HEK293 (cell line): Measurements from ENCODE around the gene PPIL4.

Experiments
- CTCF ChIA-PET: fragments of 350-600 bp; formaldehyde crosslinking; extraction: SDS; loops from one replicate; lab custom pipeline; 2021; ENCODE audit warnings: antibody characterized with exemption; lab: Yijun Ruan, JAX
- POLR2A ChIA-PET: fragments of 300-600 bp; formaldehyde crosslinking; extraction: SDS; loops from one replicate; lab custom pipeline; 2020; ENCODE audit warnings: antibody characterized with exemption, inconsistent platforms; lab: Yijun Ruan, JAX
- H3K27ac ChIP-seq: fragments of 200-500 bp; sonication (Bioruptor generic); 2 replicates; pipeline ENCODE4 v1.5.1; 2014; ENCODE audit warnings: low read depth, low read length, control low read depth, inconsistent platforms; ENCODE audit errors: extremely low read depth
- H3K36me3 ChIP-seq, 2 experiments: fragments of 200-500 bp in 1 of 2; sonication (Bioruptor generic) in 1 of 2; 1 replicate in 1 of 2; 2 replicates in 1 of 2; pipeline ENCODE4 v1.5.1; 2014 to 2017; ENCODE audit warnings: inconsistent platforms in 2 of 2, low read length in 2 of 2; ENCODE audit not compliant: control insufficient read depth in 2 of 2, insufficient read depth in 1 of 2
- H3K4me1 ChIP-seq: fragments of 200-500 bp; sonication (Bioruptor generic); 2 replicates; pipeline ENCODE4 v1.5.1; 2014; ENCODE audit warnings: mild to moderate bottlenecking, low read length, inconsistent platforms; ENCODE audit not compliant: control insufficient read depth, insufficient read depth
- H3K4me3 ChIP-seq: 2 replicates; pipeline ENCODE4 v1.5.1; 2011; ENCODE audit warnings: low read depth, mild to moderate bottlenecking, control low read depth, low read length, moderate library complexity
- H3K9me3 ChIP-seq: fragments of 200-500 bp; sonication (Bioruptor generic); 2 replicates; pipeline ENCODE4 v1.5.1; 2014; ENCODE audit warnings: low read depth, low read length, inconsistent platforms; ENCODE audit not compliant: control insufficient read depth, insufficient read depth
- SETDB1 ChIP-seq: IDR thresholded peaks from one replicate; pipeline ENCODE4 v1.6.1; 2017; ENCODE audit warnings: mild to moderate bottlenecking, low read length, moderate library complexity, mixed read lengths; ENCODE audit not compliant: insufficient read length
- YY1 ChIP-seq: fragments of 450-650 bp; formaldehyde crosslinking; IDR thresholded peaks from 2 replicates; pipeline ENCODE4 v1.5.1; 2018; ENCODE audit warnings: missing biosample characterization, missing genetic modification characterization
- ZBTB1 ChIP-seq: fragments of 450-650 bp; formaldehyde crosslinking; IDR thresholded peaks from 2 replicates; pipeline ENCODE4 v1.5.1; 2016; ENCODE audit warnings: missing biosample characterization, missing genetic modification characterization
- ZBTB17 ChIP-seq: fragments of 450-650 bp; formaldehyde crosslinking; IDR thresholded peaks from 2 replicates; pipeline ENCODE4 v1.5.1; 2016; ENCODE audit warnings: missing biosample characterization, missing genetic modification characterization
- ZNF132 ChIP-seq: fragments of 450-650 bp; formaldehyde crosslinking; IDR thresholded peaks from 2 replicates; pipeline ENCODE4 v1.5.1; 2017; ENCODE audit warnings: missing biosample characterization, missing genetic modification characterization, borderline replicate concordance
- ZNF19 ChIP-seq: fragments of 450-650 bp; formaldehyde crosslinking; IDR thresholded peaks from 2 replicates; pipeline ENCODE4; 2016; ENCODE audit warnings: missing biosample characterization, missing genetic modification characterization, low read depth
- ZNF37A ChIP-seq: fragments of 450-650 bp; IDR thresholded peaks from 2 replicates; pipeline ENCODE4 v1.5.1; 2018; ENCODE audit warnings: missing biosample characterization, missing genetic modification characterization
- ZNF426 ChIP-seq: fragments of 450-650 bp; formaldehyde crosslinking; IDR thresholded peaks from 2 replicates; pipeline ENCODE4 v1.5.1; 2017; ENCODE audit warnings: missing biosample characterization, missing genetic modification characterization, mild to moderate bottlenecking, inconsistent platforms, moderate library complexity
- ZNF558 ChIP-seq: fragments of 450-650 bp; formaldehyde crosslinking; IDR thresholded peaks from 2 replicates; pipeline ENCODE4 v1.5.1; 2016; ENCODE audit warnings: missing biosample characterization, missing genetic modification characterization
- ZSCAN16 ChIP-seq: fragments of 450-650 bp; formaldehyde crosslinking; IDR thresholded peaks from 2 replicates; pipeline ENCODE4 v1.5.1; 2016; ENCODE audit warnings: missing biosample characterization, missing genetic modification characterization
- TF ChIP-seq, protein P1 (sequence below): fragments of 450-650 bp; formaldehyde crosslinking; IDR thresholded peaks from 2 replicates; pipeline ENCODE4 v1.5.1; 2017; ENCODE audit warnings: missing biosample characterization, missing genetic modification characterization
- TF ChIP-seq, protein P2 (sequence below): fragments of 450-650 bp; formaldehyde crosslinking; IDR thresholded peaks from 2 replicates; pipeline ENCODE4 v1.5.1; 2016; ENCODE audit warnings: missing biosample characterization, missing genetic modification characterization
- TF ChIP-seq, protein P3 (sequence below): IDR thresholded peaks from 2 replicates; pipeline ENCODE4 v1.6.1; 2011; ENCODE audit warnings: mild to moderate bottlenecking, low read depth, low read length, borderline replicate concordance
- TF ChIP-seq, protein P4 (sequence below): fragments of 450-650 bp; formaldehyde crosslinking; IDR thresholded peaks from 2 replicates; pipeline ENCODE4 v1.5.1; 2016; ENCODE audit warnings: missing biosample characterization, missing genetic modification characterization, borderline replicate concordance
- TF ChIP-seq, protein P5 (sequence below): fragments of 450-650 bp; formaldehyde crosslinking; IDR thresholded peaks from 2 replicates; pipeline ENCODE4 v1.5.1; 2017; ENCODE audit warnings: missing biosample characterization, missing genetic modification characterization
- TF ChIP-seq, protein P6 (sequence below): fragments of 450-650 bp; formaldehyde crosslinking; IDR thresholded peaks from 2 replicates; pipeline ENCODE4 v1.5.1; 2016; ENCODE audit warnings: missing biosample characterization, missing genetic modification characterization

PPIL4 gene

DNA sequence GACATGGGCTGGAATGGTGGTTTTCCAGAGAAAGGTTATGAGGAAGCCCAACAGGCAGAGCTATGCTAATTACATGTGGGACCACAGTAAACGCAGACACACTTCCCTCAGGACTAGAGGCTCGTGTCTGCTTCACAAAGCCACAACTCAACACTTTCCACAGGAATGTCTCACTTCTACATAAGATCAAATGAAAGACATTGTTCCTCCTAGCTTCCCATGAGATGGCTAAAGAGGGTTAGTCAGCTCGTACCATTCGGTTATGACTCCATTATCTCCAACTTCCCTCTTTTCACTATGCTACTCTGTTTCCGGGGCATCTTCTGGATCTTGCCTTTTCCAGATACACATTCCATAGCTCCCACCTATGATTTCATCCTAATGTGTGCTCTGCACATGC, 31.9 kb downstream of the PPIL4 start:
- Histone ChIP-seq H3K27ac (no peak overlapping the region), H3K9me3 (no peaks in the 10 kb centered on the region), H3K4me1 (no peaks in the 10 kb centered on the region), H3K36me3 (peaks cover 19 to 48% of the 10 kb centered on the region in 2 experiments), H3K4me3 (no peak overlapping the region)
- TF ChIP-seq ZNF37A (tag by site-specific recombination), result no peak
- TF ChIP-seq ZNF558 (tag by site-specific recombination), result 0 out of 2 replicates have a peak, but pooled peaks have one; percentile 23
- ChIA-PET CTCF (interaction anchor here (0.5 to 1.2 kb wide), 6 partner anchors 10 to 488 kb away, joined by 3 to 4 read pairs (median 4); no protein-coding TSS in a partner anchor), POLR2A (interaction anchor here (1.0 kb wide), 1 partner anchor 10 kb away, joined by 5 read pairs; no protein-coding TSS in a partner anchor)

DNA sequence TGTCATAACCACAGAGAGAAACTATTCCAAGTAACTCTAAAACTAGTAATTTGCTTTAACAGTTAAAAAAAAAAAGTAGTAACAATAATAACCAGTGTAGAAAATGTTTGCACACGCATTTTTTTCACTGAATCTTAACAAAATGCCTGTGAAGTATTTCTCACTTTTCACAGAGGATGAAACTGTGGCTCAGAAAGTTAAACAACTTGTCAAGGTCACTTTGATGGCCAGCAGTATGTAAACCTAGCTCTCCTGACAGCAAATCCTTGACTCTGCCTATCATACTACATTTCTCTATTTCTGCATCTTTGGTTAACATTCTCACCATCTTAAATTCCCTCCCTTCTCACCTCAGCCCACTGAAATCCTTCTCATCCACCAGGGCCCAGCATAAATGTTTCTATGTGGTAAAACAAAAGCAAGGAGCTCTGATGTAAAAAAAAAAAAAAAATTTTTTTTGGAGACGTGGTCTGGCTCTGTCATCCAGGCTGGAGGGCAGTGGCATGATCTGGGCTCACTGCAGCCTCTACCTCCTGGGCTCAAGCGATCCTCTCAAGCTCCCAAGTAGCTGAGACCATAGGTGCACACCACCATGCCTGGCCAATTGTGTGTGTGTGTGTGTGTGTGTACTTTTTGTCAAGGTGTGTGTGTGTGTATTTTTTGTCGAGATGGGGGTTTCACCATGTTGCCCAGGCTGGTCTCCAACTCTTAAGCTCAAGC, 34.9 kb downstream of the PPIL4 start:
- no peak overlapping the region for H3K27ac ChIP-seq

More for the DNA sequence above, 34.9 kb downstream of the PPIL4 start:
- CTCF ChIA-PET, result interaction anchor here (0.6 to 1.3 kb wide), 3 partner anchors 27 to 482 kb away, joined by 3 to 6 read pairs (median 3); no protein-coding TSS in a partner anchor
- no peak for TF ChIP-seq ZNF132 (tag by site-specific recombination)
- no peak for TF ChIP-seq ZBTB1 (tag by site-specific recombination)
- TF ChIP-seq, protein P1, sequence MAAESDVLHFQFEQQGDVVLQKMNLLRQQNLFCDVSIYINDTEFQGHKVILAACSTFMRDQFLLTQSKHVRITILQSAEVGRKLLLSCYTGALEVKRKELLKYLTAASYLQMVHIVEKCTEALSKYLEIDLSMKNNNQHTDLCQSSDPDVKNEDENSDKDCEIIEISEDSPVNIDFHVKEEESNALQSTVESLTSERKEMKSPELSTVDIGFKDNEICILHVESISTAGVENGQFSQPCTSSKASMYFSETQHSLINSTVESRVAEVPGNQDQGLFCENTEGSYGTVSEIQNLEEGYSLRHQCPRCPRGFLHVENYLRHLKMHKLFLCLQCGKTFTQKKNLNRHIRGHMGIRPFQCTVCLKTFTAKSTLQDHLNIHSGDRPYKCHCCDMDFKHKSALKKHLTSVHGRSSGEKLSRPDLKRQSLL, result peak; percentile 62; the same call in 1 of the 2 replicates
- peak; percentile 86 for TF ChIP-seq ZBTB17 (tag by site-specific recombination)
- TF ChIP-seq SETDB1, result no peak
- TF ChIP-seq, protein P2, sequence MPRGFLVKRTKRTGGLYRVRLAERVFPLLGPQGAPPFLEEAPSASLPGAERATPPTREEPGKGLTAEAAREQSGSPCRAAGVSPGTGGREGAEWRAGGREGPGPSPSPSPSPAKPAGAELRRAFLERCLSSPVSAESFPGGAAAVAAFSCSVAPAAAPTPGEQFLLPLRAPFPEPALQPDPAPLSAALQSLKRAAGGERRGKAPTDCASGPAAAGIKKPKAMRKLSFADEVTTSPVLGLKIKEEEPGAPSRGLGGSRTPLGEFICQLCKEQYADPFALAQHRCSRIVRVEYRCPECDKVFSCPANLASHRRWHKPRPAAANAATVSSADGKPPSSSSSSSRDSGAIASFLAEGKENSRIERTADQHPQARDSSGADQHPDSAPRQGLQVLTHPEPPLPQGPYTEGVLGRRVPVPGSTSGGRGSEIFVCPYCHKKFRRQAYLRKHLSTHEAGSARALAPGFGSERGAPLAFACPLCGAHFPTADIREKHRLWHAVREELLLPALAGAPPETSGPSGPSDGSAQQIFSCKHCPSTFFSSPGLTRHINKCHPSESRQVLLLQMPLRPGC, result no peak
- TF ChIP-seq, protein P3, sequence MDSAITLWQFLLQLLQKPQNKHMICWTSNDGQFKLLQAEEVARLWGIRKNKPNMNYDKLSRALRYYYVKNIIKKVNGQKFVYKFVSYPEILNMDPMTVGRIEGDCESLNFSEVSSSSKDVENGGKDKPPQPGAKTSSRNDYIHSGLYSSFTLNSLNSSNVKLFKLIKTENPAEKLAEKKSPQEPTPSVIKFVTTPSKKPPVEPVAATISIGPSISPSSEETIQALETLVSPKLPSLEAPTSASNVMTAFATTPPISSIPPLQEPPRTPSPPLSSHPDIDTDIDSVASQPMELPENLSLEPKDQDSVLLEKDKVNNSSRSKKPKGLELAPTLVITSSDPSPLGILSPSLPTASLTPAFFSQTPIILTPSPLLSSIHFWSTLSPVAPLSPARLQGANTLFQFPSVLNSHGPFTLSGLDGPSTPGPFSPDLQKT, result no peak
- TF ChIP-seq, protein P4, sequence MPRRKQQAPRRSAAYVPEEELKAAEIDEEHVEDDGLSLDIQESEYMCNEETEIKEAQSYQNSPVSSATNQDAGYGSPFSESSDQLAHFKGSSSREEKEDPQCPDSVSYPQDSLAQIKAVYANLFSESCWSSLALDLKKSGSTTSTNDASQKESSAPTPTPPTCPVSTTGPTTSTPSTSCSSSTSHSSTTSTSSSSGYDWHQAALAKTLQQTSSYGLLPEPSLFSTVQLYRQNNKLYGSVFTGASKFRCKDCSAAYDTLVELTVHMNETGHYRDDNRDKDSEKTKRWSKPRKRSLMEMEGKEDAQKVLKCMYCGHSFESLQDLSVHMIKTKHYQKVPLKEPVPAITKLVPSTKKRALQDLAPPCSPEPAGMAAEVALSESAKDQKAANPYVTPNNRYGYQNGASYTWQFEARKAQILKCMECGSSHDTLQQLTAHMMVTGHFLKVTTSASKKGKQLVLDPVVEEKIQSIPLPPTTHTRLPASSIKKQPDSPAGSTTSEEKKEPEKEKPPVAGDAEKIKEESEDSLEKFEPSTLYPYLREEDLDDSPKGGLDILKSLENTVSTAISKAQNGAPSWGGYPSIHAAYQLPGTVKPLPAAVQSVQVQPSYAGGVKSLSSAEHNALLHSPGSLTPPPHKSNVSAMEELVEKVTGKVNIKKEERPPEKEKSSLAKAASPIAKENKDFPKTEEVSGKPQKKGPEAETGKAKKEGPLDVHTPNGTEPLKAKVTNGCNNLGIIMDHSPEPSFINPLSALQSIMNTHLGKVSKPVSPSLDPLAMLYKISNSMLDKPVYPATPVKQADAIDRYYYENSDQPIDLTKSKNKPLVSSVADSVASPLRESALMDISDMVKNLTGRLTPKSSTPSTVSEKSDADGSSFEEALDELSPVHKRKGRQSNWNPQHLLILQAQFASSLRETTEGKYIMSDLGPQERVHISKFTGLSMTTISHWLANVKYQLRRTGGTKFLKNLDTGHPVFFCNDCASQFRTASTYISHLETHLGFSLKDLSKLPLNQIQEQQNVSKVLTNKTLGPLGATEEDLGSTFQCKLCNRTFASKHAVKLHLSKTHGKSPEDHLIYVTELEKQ (tag by site-specific recombination), result no peak
- TF ChIP-seq ZNF19, result no peak
- TF ChIP-seq, protein P5, sequence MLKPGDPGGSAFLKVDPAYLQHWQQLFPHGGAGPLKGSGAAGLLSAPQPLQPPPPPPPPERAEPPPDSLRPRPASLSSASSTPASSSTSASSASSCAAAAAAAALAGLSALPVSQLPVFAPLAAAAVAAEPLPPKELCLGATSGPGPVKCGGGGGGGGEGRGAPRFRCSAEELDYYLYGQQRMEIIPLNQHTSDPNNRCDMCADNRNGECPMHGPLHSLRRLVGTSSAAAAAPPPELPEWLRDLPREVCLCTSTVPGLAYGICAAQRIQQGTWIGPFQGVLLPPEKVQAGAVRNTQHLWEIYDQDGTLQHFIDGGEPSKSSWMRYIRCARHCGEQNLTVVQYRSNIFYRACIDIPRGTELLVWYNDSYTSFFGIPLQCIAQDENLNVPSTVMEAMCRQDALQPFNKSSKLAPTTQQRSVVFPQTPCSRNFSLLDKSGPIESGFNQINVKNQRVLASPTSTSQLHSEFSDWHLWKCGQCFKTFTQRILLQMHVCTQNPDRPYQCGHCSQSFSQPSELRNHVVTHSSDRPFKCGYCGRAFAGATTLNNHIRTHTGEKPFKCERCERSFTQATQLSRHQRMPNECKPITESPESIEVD, result 0 out of 2 replicates have a peak, but pooled peaks have one; percentile 35
- no peak for TF ChIP-seq ZNF426 (tag by site-specific recombination)
- no peak for TF ChIP-seq ZSCAN16 (tag by site-specific recombination)
- TF ChIP-seq YY1, result no peak
- TF ChIP-seq, protein P6, sequence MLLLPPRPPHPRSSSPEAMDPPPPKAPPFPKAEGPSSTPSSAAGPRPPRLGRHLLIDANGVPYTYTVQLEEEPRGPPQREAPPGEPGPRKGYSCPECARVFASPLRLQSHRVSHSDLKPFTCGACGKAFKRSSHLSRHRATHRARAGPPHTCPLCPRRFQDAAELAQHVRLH (tag by site-specific recombination), result no peak
- TF ChIP-seq, all 188 proteins: peak for 3
- Histone ChIP-seq H3K4me1 (no peaks in the 10 kb centered on the region), H3K4me3 (no peak overlapping the region), H3K9me3 (no peaks in the 10 kb centered on the region), H3K36me3 (peaks cover 7 to 35% of the 10 kb centered on the region in 2 experiments; a peak in 2 of 3 replicates)
- POLR2A ChIA-PET, result interaction anchor here (0.5 kb wide), 1 partner anchor 18 kb away, joined by 5 read pairs; no protein-coding TSS in a partner anchor
